HG02884 (cell line): ENCODE measurements around the gene DEFB124.
"Not testable (repeated sequence)": the region's sequence is repeated elsewhere in the genome, so short reads cannot be mapped to it uniquely, and the experiment has no call there.

Source experiments
- ATAC-seq: cut with Tn5 transposase; IDR thresholded peaks from one replicate; pipeline ENCODE4 v1.9.1; 2021; ENCODE audit warnings: mild to moderate bottlenecking, moderate library complexity; ENCODE audit not compliant: unreplicated experiment

Gene DEFB124

GRCh38 chr20:31427576-31427975 is 47.4 kb downstream of the DEFB124 start:
- not testable (repeated sequence) for ATAC-seq

- not testable (repeated sequence) for ATAC-seq
Measured at GRCh38 chr20:31426891-31427551, 47.9 kb downstream of the DEFB124 start.

- ATAC-seq = no peak
Measured at GRCh38 chr20:31425797-31426196, 49.1 kb downstream of the DEFB124 start.

- no peak for ATAC-seq
Measured at GRCh38 chr20:31418307-31418706, 56.6 kb downstream of the DEFB124 start.

GRCh38 chr20:31415653-31416052 is 59.3 kb downstream of the DEFB124 start:
- ATAC-seq = no peak
